K562 treated with DMSO at 1 percent for 24 hours (cell line): ENCODE results near the gene TMEM14A. TPM values are rescaled to one million over a fixed set of nuclear protein-coding genes. Genes with fewer than 3 reads are reported as not detected.

Experiments used
- total RNA-seq: library from RNA; unstranded; fragments of 300-600 nt; gene quantifications from 2 replicates; pipeline ENCODE4 v1.2.3, GENCODE V29; 2022; ENCODE audit warnings: low read depth; ENCODE audit not compliant: insufficient read depth

Gene TMEM14A, protein sequence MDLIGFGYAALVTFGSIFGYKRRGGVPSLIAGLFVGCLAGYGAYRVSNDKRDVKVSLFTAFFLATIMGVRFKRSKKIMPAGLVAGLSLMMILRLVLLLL
- total RNA-seq: 9.9 and 14.3 TPM in 2 replicates

GRCh38 chr6:52670502-52671409 is at the start of gene TMEM14A:
Gene TMEM14A (plus strand): TSS chr6:52671113. CDS start chr6:52677103, 5,990 bp downstream.

Other genes starting within 250 kb of the TMEM14A start
- 10.1 and 10.9 TPM in 2 replicates for gene TRAM2, start 94.1 kb upstream of the TMEM14A start, total RNA-seq
- gene GSTA2, start 92.4 kb downstream of the TMEM14A start, total RNA-seq: 0.30 TPM in 1 of 2 replicates, not detected in the other
- gene GSTA1, start 132.7 kb downstream of the TMEM14A start, total RNA-seq: not detected in 2 replicates
- gene GSTA5, start 169.7 kb downstream of the TMEM14A start, total RNA-seq: not detected in 2 replicates
- gene GSTA3, start 238.6 kb downstream of the TMEM14A start, total RNA-seq: not detected in 2 replicates